ENCODE results near the gene PGAM2. TPM values are rescaled to one million over a fixed set of nuclear protein-coding genes. Genes with fewer than 3 reads are reported as not detected.

The PGAM2 gene
- total and polyA plus RNA-seq, 2 of the 4 experiments (the other 2 are of a cell fraction): not detected

DNA sequence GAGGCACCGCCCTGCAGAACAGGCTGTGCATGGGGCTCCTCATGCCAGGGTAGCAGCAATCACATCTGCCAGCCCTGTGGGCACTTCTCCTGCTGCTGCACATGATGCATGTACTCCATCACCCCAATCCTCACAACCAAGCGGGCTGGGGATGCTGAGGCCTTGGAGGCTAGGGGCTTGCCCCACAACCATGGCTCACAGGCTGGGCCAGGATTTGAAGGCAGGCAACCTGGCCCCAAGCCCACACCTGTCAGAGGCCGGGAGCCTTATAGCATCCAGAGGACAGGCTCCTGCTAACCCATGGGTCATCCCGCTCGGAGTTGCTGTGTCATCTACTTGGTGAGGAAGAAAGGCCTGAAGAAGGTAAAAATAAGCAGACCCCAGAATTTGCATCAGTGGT, 14.8 kb upstream of the PGAM2 start:
- in situ Hi-C loops (cut with MboI; ENCODE audit: low sequenced_read_pairs) (no loop called here), dilution Hi-C loops (cut with HindIII; ENCODE audit: low sequenced_read_pairs, unreplicated experiment) (no loop called here), intact Hi-C loops (cut with micrococcal nuclease) (no loop called here)
- Histone ChIP-seq H2BK5ac (ENCODE audit: low read depth, low read length, poor library complexity, severe bottlenecking) (no peak overlapping the region), H3K9ac (ENCODE audit: low read depth, low read length) (no peak overlapping the region), H4K91ac (ENCODE audit: insufficient read depth, low read depth, low read length) (no peak overlapping the region), H2BK15ac (ENCODE audit: low read depth, low read length) (no peak overlapping the region), H3K18ac (ENCODE audit: low read depth, low read length) (no peak overlapping the region), H4K20me1 (ENCODE audit: insufficient read depth, low read length) (no peaks in the 10 kb centered on the region; the same call in 1 of the 2 replicates), H3K56ac (ENCODE audit: extremely low read depth, insufficient read depth, low read length) (no peak overlapping the region), H2AK5ac (ENCODE audit: low read depth, low read length) (no peak overlapping the region), H3K36me3 (ENCODE audit: control insufficient read depth, insufficient read depth, low read length) (peaks cover 45% of the 10 kb centered on the region), H3K4me3 (ENCODE audit: insufficient read depth, low read depth, low read length) (no peak overlapping the region), H3K27me3 (ENCODE audit: control insufficient read depth, insufficient read depth, low read length) (no peaks in the 10 kb centered on the region), H3K9me1 (ENCODE audit: insufficient read depth, low read length) (peaks cover 19% of the 10 kb centered on the region), H3K14ac (replicated peaks; ENCODE audit: low read depth, low read length) (no peak overlapping the region), H3K27ac (ENCODE audit: insufficient read depth, low read length) (no peak overlapping the region), H2AK9ac (replicated peaks; ENCODE audit: low read depth, low read length, poor library complexity) (no peak overlapping the region), H3K4me1 (ENCODE audit: control insufficient read depth, insufficient read depth, low read length) (peaks cover 12% of the 10 kb centered on the region), H2BK120ac (ENCODE audit: low read depth, low read length) (no peak overlapping the region), H3K4me2 (ENCODE audit: low read depth, low read length) (no peak overlapping the region), H3K4ac (ENCODE audit: low read depth, low read length) (no peak overlapping the region), H2BK20ac (ENCODE audit: low read depth, low read length) (no peak overlapping the region), H4K5ac (ENCODE audit: low read depth, low read length) (no peak overlapping the region), H3K9me3 (ENCODE audit: control insufficient read depth, insufficient read depth, low read length) (no peaks in the 10 kb centered on the region), H3K79me1 (ENCODE audit: low read depth in 1 of 2, low read length in 2 of 2) (peaks cover 7 to 38% of the 10 kb centered on the region in 2 experiments; a peak in 3 of 4 replicates), H4K8ac (ENCODE audit: low read depth in 2 of 2, low read length in 2 of 2) (no peak overlapping the region), H3K23ac (ENCODE audit: low read depth, low read length) (no peak overlapping the region), H2AFZ (replicated peaks; ENCODE audit: low read length, poor library complexity) (no peak overlapping the region)
- TF ChIP-seq, protein P1, sequence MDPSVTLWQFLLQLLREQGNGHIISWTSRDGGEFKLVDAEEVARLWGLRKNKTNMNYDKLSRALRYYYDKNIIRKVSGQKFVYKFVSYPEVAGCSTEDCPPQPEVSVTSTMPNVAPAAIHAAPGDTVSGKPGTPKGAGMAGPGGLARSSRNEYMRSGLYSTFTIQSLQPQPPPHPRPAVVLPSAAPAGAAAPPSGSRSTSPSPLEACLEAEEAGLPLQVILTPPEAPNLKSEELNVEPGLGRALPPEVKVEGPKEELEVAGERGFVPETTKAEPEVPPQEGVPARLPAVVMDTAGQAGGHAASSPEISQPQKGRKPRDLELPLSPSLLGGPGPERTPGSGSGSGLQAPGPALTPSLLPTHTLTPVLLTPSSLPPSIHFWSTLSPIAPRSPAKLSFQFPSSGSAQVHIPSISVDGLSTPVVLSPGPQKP (IDR thresholded peaks at IDR 0.05; ENCODE audit: borderline replicate concordance, low read depth, low read length): no peak
- TF ChIP-seq, protein P2, sequence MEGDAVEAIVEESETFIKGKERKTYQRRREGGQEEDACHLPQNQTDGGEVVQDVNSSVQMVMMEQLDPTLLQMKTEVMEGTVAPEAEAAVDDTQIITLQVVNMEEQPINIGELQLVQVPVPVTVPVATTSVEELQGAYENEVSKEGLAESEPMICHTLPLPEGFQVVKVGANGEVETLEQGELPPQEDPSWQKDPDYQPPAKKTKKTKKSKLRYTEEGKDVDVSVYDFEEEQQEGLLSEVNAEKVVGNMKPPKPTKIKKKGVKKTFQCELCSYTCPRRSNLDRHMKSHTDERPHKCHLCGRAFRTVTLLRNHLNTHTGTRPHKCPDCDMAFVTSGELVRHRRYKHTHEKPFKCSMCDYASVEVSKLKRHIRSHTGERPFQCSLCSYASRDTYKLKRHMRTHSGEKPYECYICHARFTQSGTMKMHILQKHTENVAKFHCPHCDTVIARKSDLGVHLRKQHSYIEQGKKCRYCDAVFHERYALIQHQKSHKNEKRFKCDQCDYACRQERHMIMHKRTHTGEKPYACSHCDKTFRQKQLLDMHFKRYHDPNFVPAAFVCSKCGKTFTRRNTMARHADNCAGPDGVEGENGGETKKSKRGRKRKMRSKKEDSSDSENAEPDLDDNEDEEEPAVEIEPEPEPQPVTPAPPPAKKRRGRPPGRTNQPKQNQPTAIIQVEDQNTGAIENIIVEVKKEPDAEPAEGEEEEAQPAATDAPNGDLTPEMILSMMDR (conservative IDR thresholded peaks at IDR 0.05; ENCODE audit: low read depth, low read length): no peak
- TF ChIP-seq, protein P3, sequence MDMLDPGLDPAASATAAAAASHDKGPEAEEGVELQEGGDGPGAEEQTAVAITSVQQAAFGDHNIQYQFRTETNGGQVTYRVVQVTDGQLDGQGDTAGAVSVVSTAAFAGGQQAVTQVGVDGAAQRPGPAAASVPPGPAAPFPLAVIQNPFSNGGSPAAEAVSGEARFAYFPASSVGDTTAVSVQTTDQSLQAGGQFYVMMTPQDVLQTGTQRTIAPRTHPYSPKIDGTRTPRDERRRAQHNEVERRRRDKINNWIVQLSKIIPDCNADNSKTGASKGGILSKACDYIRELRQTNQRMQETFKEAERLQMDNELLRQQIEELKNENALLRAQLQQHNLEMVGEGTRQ (IDR thresholded peaks at IDR 0.05; ENCODE audit: low read depth, low read length): no peak
- TF ChIP-seq RAD21 (IDR thresholded peaks at IDR 0.05; ENCODE audit: low read length) (no peak), POLR2A (IDR thresholded peaks at IDR 0.05; ENCODE audit: low read depth, low read length) (no peak), NFE2L2 (IDR thresholded peaks at IDR 0.05; ENCODE audit: low read depth, low read length) (no peak), CHD1 (IDR thresholded peaks at IDR 0.05; ENCODE audit: low read depth, low read length) (no peak), BHLHE40 (IDR thresholded peaks at IDR 0.05; ENCODE audit: low read depth, low read length) (no peak), RFX5 (IDR thresholded peaks at IDR 0.05; ENCODE audit: low read depth, low read length) (no peak)
- BruUV-seq (replicated peaks): no TSS peak
- no peak for DNase-seq
- POLR2A ChIA-PET (ENCODE audit: unreplicated experiment): no interaction called here
- CTCF ChIA-PET: no interaction called here
- ATAC-seq (ENCODE audit: low read depth): no peak
- WGBS, 2 experiments (ENCODE audit: extremely low coverage in 2 of 2, insufficient read length in 1 of 2): no CpG with 5 or more reads among the region's 5 CpGs
